Adrenal gland (tissue), 5 donors: ENCODE measurements around the gene DUSP14.

Source experiments
- CTCF ChIP-seq, 6 experiments: fragments of 450-650 bp in 4 of 6; fragments of 200-600 bp in 2 of 6; sonication (generic) in 1 of 6; IDR thresholded peaks; 1 replicate in 5 of 6; 2 replicates in 1 of 6; pipeline versions ENCODE4 v1.5.1 to v1.8.0; 2016 to 2021; ENCODE audit warnings: antibody characterized with exemption in 6 of 6, mild to moderate bottlenecking in 2 of 6, moderate library complexity in 1 of 6
- POLR2A ChIP-seq, 2 donors: fragments of 450-650 bp; IDR thresholded peaks; one replicate each; pipeline ENCODE4 v1.6.1; 2017; ENCODE audit warnings: antibody characterized with exemption in 2 of 2, mild to moderate bottlenecking in 2 of 2, moderate library complexity in 1 of 2
- donor health status: DM: no; HTN: no; CAD: no.

DNA sequence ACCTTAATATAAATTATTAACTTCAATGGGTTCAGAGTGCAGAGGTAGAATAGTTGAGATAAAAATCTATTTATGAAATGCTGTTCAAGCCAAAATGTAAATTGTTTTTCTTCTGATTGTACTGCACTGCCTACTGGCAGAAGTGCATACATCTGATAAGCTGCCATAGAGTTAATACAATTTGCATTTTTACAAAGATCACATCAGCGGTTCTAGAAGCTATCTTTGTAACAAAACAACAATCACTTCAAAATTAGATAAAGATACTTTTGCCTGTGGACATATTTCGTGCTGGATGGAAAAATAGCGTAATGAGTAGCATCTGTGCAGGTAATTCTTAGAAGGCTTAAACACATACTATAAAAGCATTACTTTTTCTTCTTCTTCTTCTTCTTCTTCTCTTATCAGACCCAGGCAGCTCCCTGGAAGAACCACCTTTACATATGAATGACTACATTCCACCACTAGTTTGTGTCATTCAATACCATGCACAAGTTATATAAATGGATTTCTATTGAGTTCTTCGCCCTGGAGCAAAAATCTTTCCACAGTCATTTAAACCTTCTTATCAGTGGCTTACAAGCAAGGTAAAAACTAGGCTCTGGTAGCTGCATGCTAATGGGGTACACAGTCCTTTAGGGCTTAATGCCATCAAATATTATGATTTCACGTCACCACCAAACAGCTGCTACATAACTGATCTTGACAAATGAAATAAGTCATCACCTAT, 72.5 kb downstream of the DUSP14 start:
- TF ChIP-seq CTCF (IDR thresholded peaks at IDR 0.05) = no peak
- TF ChIP-seq POLR2A (IDR thresholded peaks at IDR 0.05) = no peak
